K562 (cell line): Measurements from ENCODE around the gene VWA1. TPM values are rescaled to one million over a fixed set of nuclear protein-coding genes. Genes with fewer than 3 reads are reported as not detected.

ENCODE experiments used
- CAMTA2 ChIP-seq: fragments of 250-450 bp; sonication (Bioruptor Pico); conservative IDR thresholded peaks from 2 replicates; pipeline ENCODE4 v1.5.1; 2022
- CBX2 ChIP-seq: fragments of 200-600 bp; sonication (generic); IDR thresholded peaks from one replicate; pipeline ENCODE4 v1.6.1; 2012; ENCODE audit warnings: mild to moderate bottlenecking, low read length, inconsistent platforms; ENCODE audit not compliant: insufficient read depth, poor library complexity, severe bottlenecking
- CBX5 ChIP-seq: IDR thresholded peaks from 2 replicates; pipeline ENCODE4 v1.6.1; 2014; ENCODE audit warnings: low read depth, borderline replicate concordance
- FOXO4 ChIP-seq: fragments of 450-650 bp; formaldehyde crosslinking; IDR thresholded peaks from 2 replicates; pipeline ENCODE4 v1.4.0; 2020; ENCODE audit warnings: mild to moderate bottlenecking, moderate library complexity
- MECOM ChIP-seq: fragments of 250-450 bp; sonication (Bioruptor Pico); IDR thresholded peaks from 2 replicates; pipeline ENCODE4 v1.8.0; 2022; ENCODE audit warnings: inconsistent platforms
- SAFB ChIP-seq: fragments of 200-400 bp; formaldehyde crosslinking; IDR thresholded peaks from 2 replicates; pipeline ENCODE4 v1.6.1; 2017; ENCODE audit warnings: low read depth, low read length, borderline replicate concordance
- ZNF445 ChIP-seq: fragments of 250-450 bp; sonication (Bioruptor Pico); IDR thresholded peaks from 2 replicates; pipeline ENCODE4 v1.4.0; 2020; ENCODE audit warnings: low read depth, mild to moderate bottlenecking, moderate library complexity
- ZNF57 ChIP-seq: fragments of 450-650 bp; formaldehyde crosslinking; IDR thresholded peaks from 2 replicates; pipeline ENCODE4 v1.4.0; 2020; ENCODE audit warnings: mild to moderate bottlenecking, moderate library complexity
- ZNF583 ChIP-seq: fragments of 250-450 bp; sonication (Bioruptor Pico); IDR thresholded peaks from 2 replicates; pipeline ENCODE4 v1.4.0; 2020
- polyA plus RNA-seq, 8 experiments: library from polyadenylated mRNA; depleted of rRNA in 4 of 8; stranded (reverse) in 5 of 8; unstranded in 3 of 8; fragments of >200 nt; fragmentation: Nextera tagmentation in 2 of 8; fragmentation: Illumina TruSeq in 1 of 8; extraction: Ambion mirVana in 2 of 8; extraction: Trizol in 1 of 8; gene quantifications; 2 replicates each; pipeline versions ENCODE4 v1.2.1 to v1.2.3, GENCODE V29; 2011 to 2014; ENCODE audit warnings: inconsistent platforms in 1 of 8, missing spikeins in 1 of 8
- total RNA-seq, 7 experiments: library from RNA; depleted of rRNA in 6 of 7; stranded (reverse); fragments of >200 nt in 6 of 7; fragmentation: Illumina TruSeq in 2 of 7; extraction: Trizol in 2 of 7; gene quantifications; 2 replicates each; pipeline versions ENCODE4 v1.2.1 to v1.2.3, GENCODE V29; 2011 to 2021; ENCODE audit warnings: low replicate concordance in 1 of 7
- TF ChIP-seq, protein P1 (sequence below), 2 experiments: fragments of 450-650 bp; IDR thresholded peaks; 2 replicates each; pipeline ENCODE4 v1.6.1; 2016; ENCODE audit warnings: mild to moderate bottlenecking in 2 of 2, borderline replicate concordance in 1 of 2, low read depth in 1 of 2, moderate library complexity in 1 of 2
- TF ChIP-seq, protein P2 (sequence below), 2 experiments: fragments of 450-650 bp in 1 of 2; sonication (generic) in 1 of 2; formaldehyde crosslinking in 1 of 2; IDR thresholded peaks in 1 of 2; conservative IDR thresholded peaks in 1 of 2; 2 replicates each; pipeline versions ENCODE4 v1.6.1 to v1.8.1; 2016 to 2023; ENCODE audit warnings: mild to moderate bottlenecking in 2 of 2, moderate library complexity in 2 of 2, inconsistent platforms in 1 of 2, missing genetic modification reagents in 1 of 2
- TF ChIP-seq, protein P3 (sequence below): fragments of 450-650 bp; conservative IDR thresholded peaks from 2 replicates; pipeline ENCODE4 v1.6.1; 2016; ENCODE audit warnings: missing genetic modification characterization, low read depth, mild to moderate bottlenecking, missing compliant biosample characterization, moderate library complexity
- TF ChIP-seq, protein P4 (sequence below), 2 experiments: IDR thresholded peaks; 2 replicates each; pipeline ENCODE4 v1.6.1; 2011; ENCODE audit warnings: borderline replicate concordance in 1 of 2, control low read depth in 1 of 2, low read depth in 1 of 2, low read length in 1 of 2, mild to moderate bottlenecking in 1 of 2, mixed read lengths in 1 of 2, moderate library complexity in 1 of 2; ENCODE audit not compliant: insufficient read depth in 1 of 2, insufficient read length in 1 of 2, poor library complexity in 1 of 2, severe bottlenecking in 1 of 2; ENCODE audit errors: extremely low read depth in 1 of 2

Gene VWA1
- total and polyA plus RNA-seq, 9 of the 15 experiments (the other 6 are each of a cell fraction or from before 2014, with no cell fraction given), result 0.01 to 6.4 (median 0.85) TPM

DNA sequence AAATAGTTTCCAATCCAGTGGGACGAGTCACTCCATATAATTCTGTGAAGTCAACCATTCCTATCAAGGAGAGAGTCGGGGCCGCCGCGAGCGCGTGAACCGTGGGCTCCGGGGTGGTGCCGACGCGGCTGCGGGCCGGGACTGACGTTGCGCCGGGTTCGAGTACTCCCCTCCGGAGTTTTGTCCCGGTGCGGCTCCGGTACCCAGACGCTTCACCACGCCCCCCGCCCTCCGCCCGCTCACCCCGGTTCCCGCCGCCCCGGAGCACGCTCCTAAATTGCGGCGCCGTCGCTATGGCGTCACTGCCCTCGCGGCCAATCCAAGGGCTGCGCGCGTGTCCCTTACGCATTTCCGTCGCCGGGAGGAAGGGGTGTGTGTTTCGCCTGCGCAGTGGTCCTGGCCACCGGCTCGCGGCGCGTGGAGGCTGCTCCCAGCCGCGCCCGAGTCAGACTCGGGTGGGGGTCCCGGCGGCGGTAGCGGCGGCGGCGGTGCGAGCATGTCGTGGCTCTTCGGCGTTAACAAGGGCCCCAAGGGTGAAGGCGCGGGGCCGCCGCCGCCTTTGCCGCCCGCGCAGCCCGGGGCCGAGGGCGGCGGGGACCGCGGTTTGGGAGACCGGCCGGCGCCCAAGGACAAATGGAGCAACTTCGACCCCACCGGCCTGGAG is 36.0 kb downstream of the VWA1 start, which contains the start of gene ATAD3B (continued):
- TF ChIP-seq, protein P1, sequence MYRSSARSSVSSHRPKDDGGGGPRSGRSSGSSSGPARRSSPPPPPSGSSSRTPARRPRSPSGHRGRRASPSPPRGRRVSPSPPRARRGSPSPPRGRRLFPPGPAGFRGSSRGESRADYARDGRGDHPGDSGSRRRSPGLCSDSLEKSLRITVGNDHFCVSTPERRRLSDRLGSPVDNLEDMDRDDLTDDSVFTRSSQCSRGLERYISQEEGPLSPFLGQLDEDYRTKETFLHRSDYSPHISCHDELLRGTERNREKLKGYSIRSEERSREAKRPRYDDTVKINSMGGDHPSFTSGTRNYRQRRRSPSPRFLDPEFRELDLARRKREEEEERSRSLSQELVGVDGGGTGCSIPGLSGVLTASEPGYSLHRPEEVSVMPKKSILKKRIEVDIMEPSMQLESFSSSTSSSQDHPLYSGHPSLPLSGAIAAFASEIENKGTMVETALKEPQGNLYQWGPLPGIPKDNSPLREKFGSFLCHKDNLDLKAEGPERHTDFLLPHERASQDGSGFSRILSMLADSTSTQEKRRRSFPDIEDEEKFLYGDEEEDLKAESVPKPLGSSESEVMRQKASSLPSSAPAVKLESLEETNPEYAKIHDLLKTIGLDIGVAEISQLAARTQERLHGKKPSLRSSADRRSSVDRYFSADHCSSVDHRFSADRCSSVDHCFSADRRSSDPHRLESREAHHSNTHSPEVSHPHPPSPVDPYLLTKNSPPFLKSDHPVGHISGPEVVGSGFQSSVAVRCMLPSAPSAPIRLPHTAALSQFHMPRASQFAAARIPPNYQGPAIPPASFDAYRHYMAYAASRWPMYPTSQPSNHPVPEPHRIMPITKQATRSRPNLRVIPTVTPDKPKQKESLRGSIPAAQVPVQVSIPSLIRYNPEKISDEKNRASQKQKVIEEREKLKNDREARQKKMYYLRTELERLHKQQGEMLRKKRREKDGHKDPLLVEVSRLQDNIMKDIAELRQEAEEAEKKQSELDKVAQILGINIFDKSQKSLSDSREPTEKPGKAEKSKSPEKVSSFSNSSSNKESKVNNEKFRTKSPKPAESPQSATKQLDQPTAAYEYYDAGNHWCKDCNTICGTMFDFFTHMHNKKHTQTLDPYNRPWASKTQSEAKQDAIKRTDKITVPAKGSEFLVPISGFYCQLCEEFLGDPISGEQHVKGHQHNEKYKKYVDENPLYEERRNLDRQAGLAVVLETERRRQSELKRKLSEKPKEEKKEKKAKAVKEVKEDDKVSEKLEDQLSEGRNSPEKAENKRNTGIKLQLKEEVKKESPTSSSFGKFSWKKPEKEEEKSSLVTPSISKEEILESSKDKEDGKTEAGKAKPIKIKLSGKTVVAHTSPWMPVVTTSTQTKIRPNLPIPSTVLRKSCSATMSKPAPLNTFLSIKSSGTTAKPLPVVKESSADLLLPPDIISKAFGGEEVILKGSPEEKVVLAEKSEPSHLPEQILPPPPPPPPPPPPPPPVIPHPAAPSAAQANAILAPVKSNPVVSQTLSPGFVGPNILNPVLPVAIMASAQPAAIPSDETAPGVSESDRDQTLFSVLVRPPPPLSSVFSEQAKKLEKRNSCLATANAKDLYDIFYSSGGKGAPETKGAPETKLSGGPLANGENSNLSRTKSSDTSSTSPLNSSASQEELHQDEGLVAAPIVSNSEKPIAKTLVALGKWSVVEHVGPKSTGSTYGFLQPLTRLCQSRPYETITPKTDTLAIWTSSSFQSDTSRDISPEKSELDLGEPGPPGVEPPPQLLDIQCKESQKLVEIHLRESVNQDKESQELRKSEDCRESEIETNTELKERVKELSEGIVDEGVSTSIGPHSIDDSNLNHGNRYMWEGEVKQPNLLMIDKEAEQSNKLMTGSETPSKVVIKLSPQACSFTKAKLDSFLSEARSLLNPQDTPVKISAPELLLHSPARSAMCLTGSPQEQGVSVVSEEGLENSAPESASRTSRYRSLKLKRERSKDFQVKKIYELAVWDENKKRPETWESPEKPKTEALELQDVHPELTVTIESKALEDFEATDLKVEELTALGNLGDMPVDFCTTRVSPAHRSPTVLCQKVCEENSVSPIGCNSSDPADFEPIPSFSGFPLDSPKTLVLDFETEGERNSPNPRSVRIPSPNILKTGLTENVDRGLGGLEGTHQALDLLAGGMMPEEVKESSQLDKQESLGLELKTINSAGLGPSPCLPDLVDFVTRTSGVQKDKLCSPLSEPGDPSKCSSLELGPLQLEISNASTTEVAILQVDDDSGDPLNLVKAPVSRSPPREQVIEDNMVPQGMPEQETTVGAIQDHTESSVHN (IDR thresholded peaks at IDR 0.05; ENCODE audit: borderline replicate concordance in 1 of 2, low read depth in 1 of 2), result no peak
- TF ChIP-seq, protein P2, sequence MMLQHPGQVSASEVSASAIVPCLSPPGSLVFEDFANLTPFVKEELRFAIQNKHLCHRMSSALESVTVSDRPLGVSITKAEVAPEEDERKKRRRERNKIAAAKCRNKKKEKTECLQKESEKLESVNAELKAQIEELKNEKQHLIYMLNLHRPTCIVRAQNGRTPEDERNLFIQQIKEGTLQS (IDR thresholded peaks at IDR 0.05), result no peak
- TF ChIP-seq, protein P2 (CRISPR knock-in tag; conservative IDR thresholded peaks at IDR 0.05), result no peak; the same call in 1 of the 2 replicates
- TF ChIP-seq MECOM (CRISPR knock-in tag) (no peak), ZNF583 (CRISPR knock-in tag) (no peak), ZNF445 (no peak), ZNF57 (no peak), SAFB (peak; percentile 88), CBX5 (no peak), CAMTA2 (CRISPR knock-in tag) (no peak), CBX2 (no peak), FOXO4 (CRISPR knock-in tag) (no peak)
- TF ChIP-seq, protein P3, sequence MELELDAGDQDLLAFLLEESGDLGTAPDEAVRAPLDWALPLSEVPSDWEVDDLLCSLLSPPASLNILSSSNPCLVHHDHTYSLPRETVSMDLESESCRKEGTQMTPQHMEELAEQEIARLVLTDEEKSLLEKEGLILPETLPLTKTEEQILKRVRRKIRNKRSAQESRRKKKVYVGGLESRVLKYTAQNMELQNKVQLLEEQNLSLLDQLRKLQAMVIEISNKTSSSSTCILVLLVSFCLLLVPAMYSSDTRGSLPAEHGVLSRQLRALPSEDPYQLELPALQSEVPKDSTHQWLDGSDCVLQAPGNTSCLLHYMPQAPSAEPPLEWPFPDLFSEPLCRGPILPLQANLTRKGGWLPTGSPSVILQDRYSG (tag), result no peak
- TF ChIP-seq, protein P4, sequence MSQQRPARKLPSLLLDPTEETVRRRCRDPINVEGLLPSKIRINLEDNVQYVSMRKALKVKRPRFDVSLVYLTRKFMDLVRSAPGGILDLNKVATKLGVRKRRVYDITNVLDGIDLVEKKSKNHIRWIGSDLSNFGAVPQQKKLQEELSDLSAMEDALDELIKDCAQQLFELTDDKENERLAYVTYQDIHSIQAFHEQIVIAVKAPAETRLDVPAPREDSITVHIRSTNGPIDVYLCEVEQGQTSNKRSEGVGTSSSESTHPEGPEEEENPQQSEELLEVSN (IDR thresholded peaks at IDR 0.05; ENCODE audit: borderline replicate concordance in 1 of 2, extremely low read depth in 1 of 2, insufficient read depth in 1 of 2, insufficient read length in 1 of 2, low read depth in 1 of 2, low read length in 1 of 2, poor library complexity in 1 of 2, severe bottlenecking in 1 of 2), result peak; percentile 79 to 97
